Activated gamma-delta T cell treated with Interleukin-2 at 50 U/mL for 16 hours (primary cell): ENCODE measurements around the gene DENND1A.
"Not testable (repeated sequence)": the region's sequence is repeated elsewhere in the genome, so short reads cannot be mapped to it uniquely, and the experiment has no call there.

Source experiments
- DNase-seq: peaks from one replicate; pipeline ENCODE4 v3.0.0-alpha.2; 2020

DENND1A gene

DNA sequence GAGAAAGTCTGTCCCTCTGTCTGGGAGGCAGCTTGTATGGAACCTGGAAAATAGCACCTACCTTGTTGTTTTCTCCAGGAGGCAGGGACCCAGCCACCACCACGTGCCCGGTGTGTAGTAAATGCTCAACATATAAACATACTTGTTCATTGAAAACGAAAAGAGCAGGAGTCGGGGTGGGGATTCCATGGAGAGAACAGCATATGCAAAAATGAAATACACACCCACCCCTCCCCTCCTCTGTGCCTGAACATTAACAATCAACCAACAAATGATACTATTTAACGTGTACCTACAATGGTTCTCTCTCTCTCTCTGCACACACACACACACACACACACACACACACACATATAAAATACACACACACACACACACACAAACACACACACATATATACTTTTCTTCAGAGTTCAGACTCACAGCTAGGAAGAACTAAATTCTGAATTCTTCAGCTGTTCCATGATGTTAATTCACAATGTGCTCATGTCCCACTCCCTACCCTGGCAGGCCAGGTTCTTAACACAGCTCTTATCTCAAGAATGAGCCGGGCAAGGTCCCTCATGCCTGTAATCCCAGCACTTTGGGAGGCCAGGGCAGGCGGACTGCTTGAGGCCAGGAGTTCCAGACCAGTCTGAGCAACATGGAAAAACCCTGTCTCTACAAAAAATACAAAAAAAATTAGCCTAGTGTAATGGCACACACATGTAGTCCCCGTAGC lies 16.3 kb upstream of the DENND1A start:
- no peak for DNase-seq

DNA sequence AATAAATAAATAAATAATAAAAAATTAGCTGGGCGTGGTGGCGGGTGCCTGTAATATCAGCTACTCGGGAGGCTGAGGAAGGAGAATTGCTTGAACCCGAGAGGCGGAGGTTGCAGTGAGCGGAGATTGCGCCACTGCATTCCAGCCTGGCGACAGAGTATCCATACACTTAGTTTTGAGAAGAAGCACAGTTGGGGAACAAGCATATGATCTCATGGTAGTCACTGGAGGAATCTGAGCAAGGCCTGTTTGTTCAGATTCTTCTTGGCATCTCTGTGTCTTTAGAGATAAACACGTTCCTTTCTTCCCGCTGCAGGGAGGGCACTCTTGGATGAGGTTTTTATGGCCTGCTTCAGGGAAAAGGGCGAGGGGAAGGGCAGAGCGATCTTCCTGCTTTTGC lies 15.6 kb upstream of the DENND1A start:
- no peak for DNase-seq

DNA sequence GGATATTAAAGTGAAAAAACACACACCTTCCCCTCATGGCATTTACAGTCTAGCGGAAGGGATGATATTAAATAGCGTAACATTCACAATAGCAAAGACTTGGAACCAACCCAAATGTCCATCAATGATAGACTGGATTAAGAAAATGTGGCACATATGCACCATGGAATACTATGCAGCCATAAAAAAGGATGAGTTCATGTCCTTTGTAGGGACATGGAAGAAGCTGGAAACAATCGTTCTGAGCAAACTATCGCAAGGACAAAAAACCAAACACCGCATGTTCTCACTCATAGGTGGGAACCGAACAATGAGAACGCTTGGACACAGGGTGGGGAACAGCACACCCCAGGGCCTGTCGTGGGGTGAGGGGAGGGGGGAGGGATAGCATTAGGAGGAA lies 14.5 kb upstream of the DENND1A start:
- not testable (repeated sequence) for DNase-seq

DNA sequence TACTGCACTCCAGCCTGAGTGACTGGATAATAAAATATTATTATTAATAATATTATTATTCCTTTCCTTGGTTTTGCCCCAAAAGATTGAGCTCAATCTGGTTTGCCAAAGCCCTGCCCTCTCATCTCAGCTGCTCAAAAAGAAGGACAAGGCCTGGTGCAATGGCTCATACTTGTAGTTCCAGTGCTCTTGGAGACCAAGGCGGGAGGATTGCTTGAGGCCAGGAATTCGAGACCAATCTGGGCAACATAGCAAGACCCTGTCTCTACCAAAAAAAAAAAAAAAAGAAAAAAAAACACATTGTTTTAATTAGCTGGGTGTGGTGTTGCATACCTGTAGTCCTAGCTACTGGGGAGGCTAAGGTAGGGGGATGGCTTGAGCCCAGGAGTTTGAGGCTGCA lies 13.7 kb upstream of the DENND1A start:
- no peak for DNase-seq

DNA sequence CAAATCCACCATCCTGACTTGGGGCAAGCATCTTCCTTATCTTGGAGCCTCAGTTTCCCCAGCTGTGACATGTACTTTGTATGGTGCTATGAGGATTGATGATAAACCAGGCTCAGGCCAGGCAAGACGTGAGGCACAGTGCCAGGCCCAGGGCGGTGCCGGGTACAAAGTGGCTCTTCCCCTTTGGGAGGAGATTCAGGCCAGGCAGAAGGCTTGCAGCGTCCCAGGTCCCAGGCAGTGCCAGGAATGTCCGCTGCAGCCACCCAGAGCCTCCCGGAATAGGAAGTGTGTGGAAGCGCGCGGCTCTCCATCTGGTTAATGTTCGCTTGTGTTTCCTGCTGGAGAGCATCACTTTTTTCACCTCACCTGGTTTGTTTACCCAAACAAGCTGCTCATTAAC lies 12.6 kb upstream of the DENND1A start:
- DNase-seq: no peak

DNA sequence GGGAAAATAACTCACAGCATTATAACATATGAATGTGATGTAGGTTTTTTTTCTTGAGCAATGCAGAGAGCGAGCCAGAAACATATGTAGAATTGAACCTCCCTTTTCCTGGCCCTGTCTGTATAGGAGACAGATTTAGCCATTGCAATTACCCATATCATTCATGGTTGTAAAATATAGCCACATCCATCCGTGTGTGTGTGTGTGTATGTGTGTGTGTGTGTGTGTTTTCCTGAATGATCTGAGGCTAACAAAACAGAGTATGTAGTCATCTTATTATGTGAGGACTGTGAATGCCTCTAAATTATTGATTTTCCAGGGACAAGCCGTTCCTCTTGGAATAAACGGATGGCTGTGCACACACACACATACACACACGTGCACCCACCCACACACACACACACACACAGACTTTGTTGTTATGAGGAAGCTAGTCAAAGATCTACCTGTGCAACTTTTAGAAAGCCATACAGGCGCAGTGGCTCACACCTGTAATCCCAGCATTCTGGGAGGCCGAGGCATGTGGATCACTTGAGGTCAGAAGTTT lies 11.7 kb upstream of the DENND1A start:
- DNase-seq: no peak

DNA sequence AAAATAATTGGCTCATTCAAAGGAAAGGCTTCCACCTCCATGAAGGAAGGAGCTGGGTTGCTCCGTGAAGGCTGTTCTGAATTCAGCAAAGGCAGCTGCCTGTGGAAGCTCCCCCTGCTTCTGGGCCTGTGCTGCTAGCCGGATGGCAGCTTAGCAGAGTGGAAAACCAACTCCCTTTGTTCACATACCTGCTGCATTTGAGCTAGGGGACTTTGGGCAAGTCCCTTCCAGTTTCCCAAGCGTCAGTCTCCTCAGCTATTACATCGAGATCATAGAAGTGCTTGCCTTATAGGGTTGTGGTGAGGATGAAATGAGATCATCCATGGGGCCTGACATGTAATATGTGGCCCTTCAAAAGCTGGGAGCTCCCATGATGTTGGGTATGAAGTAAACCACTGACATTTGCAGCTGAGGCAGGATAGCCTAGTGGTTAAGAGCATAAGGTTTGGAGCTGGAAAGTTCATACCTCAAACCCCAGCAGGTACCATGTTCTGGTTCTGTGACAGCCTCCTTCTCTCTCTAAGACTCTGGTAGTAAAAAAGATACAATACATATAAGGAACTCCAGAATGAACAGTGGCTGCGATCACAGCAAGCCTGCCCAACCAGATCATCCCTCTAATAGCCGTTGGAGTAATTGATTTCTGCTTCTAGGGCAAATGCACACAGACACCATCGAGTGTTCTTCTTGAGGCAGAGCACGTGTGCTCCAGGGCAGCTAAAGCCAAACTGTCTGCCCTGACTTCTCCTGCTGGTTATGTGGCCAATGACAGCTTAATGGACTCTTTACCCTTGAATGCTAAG lies 11.0 kb upstream of the DENND1A start:
- no peak for DNase-seq

DNA sequence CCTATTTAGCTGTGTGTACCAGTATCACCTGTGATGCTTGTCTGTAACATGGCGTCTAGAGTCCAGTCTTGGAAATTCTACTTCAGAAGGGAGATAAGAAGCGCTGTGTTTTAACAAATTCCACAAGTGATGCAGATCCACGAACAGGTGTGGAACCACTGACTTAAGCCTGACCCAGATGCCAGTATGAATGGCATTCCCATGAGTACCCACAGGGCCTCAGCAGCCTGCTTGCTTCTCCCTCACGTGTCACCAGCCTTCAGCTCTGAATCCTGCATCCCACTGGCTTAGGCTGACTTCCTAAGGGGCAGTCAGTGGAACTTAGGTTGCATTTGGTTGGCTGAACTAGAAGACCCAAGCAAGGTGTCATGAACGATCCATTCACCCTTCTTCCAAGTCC lies 8.5 kb upstream of the DENND1A start:
- DNase-seq: no peak

DNA sequence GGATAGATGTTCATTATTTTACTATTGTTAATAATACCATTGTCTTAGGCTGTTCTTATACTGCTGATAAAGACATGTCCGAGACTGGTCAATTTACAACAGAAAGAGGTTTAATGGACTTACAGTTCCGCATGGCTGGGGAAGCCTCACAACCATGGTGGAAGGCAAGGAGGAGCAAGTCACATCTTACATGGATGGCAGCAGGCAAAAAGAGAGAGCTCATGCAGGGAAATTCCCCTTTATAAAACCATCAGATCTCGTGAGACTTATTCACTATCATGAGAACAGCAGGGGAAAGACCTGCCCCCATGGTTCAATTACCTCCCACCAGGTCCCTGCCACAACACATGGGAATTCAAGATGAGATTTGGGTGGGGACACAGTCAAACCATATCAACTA lies 6.6 kb upstream of the DENND1A start:
- not testable (repeated sequence) for DNase-seq

DNA sequence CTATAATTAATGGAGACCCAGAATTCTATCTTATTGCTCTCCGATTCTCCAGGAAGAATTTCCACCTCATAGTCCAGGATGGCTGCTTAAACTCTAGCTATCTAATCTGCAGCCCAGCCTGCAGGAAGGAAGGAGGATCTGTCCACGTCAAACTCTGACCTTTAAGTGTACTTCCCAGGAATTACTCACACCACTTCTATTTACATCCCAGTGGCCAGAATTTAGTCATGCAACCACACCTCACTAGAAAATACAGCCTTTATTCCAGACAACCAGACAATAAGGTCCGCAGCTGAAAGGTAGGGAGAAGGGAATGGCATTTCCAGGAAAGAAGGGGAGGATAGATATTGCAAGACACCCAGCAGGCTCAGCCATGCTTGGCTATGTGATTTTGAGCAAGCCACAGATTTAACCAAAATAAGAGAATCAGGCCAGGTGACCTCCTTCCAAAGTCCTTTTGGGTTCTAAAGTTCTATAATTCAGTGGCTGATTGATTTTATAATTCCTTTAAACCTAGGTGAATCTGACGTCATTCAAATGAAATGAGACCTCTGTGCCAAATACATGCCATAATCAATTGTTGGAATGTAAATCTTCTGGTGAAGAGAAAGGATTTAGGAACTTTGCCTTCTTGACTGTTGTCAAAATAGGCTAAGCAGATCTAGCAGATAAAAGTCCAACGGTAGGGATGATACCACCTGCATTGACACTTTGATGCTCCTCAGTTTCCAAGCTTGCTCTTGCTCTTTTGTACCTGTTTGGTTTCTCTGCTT lies 3.7 kb upstream of the DENND1A start:
- no peak for DNase-seq

DNA sequence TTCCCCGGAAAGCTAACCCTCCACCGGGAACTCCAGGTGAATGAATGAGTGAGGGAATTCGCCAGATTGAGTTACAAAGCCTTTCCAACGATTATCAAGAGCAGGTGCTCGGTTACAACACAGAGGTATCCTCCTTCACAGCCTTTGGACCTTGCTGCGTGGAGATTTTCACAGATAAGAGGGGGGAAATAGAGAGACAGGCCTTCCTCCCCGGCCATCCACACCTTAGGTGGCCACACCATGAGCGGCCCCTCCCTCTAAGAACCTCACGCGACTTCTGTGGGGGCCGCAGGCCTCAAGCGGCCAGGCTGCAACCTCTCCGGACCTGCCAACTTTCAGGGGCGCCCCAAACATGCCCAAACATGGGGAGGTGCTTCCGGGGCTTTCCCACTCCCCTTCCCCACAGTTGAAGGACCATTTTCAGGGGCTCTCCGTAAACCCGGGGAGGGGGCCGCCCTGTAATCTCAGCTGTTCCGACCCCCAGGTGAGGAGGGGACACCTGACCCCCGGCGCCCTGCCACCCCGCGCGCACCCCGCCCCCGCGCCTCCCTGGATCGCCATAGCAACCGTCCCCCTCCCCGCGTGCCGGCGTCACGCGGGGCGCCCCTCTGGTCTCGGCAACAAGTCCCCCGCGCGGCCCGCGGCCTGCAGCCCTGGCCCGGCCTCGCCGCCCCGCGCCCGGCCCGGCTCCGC lies 603 bp downstream of the DENND1A start:
- DNase-seq: peak; percentile 7

DNA sequence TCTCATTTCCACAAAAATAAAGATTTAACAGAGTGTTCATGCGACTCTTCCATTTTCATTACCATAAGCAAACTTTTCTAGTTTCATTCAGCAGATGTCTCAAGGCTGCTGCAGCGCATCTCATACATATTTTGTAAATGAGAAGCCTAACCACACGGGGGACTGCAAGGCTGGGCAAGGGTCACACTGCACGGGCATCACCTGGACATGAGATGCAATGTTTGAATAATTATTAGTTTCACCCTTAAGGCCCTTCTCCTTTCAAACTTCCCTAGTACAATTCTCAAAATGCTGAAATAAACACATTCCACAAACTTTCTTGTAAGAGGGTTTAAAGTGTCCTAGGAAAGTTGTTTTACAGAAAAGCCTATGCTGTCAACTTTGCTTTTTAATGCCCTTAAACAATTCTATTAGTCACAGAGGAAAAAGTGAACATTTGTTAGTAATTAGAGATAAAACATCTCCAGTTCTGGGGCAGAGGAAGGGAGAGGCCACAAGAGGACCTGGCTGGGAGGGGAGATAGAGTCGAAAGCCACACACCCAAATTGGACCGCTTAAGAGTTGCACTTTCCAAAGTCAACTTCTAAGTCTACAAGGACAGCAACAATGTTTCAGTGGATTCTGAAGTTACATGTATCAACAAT lies 1.3 kb downstream of the DENND1A start:
- no peak for DNase-seq

DNA sequence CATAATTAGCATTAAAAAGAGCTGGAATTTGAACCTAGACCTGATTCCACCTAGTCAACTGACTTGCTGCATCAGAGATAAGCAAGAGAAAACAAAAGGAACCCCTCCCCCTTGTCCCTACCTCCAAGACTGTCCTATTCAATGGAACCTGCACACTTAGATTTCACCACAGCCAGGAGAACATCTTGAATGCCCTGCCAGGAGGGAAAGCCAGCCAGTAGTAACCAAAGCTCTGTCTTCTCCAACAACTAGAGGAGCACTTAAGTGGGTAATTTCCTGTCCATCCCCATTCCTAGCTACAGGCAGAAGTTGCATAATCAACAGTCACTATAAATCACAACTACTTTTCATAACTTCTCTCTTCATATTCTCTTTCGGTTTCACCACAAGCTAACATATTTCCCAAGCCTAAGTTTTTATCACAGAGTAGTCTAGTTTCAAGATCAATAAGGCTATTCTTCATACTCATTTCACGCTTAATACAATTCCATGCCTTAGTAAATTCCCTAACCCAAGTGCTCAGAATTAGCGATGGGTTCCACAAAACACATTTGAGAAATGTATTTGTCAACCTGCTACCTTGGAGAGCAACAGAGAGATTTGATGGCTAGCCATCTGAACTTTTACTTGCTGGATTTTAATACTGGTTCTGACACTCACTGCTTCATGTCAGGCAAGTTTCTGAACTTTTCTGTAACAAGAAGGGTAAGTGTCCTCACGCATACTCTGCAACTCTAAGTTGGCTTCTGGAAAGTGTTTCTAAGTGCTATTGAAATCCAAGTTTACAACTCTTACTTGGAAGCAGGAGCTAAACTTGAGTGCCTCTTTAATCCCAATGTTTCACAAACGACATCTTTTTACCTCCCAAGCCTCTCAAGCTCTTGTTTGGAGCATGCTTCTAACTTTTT lies 2.0 kb downstream of the DENND1A start:
- no peak for DNase-seq

DNA sequence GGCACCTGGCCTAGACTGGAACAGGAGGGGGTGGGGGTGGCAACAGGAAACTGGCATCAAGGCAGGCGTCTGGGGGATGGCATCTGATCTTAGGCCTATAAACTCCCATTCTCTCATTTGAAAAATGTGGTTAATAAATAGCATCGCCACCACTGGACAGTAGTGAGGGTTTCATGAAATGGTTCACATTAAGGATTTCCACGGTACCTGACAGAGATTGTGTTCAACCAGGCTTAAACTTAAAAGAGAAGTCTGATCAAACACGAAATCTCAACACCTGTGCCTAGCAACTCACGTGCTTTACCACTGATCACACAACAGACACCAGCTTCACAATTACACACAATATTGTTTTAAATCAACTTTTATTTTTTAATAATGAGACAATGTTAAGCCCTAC lies 3.0 kb downstream of the DENND1A start:
- DNase-seq: no peak

DNA sequence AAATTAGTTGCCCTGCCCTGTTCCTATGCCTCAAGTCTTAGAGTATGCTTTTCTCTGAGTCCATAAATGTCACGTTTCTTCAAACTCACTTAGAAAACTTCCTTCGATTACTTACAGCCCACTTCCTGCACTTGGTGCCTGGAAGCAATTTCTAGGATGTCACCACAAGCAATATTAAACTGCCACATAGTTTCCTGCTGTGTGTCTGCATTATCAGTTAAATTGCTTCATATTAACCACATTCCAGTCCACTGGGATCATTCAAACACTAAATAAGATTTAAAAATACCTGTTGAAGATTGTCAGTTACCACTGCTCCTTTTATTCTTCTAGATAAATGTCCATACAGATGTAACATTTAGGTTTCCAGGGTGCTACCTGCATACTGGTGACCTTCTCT lies 4.1 kb downstream of the DENND1A start:
- DNase-seq: no peak

DNA sequence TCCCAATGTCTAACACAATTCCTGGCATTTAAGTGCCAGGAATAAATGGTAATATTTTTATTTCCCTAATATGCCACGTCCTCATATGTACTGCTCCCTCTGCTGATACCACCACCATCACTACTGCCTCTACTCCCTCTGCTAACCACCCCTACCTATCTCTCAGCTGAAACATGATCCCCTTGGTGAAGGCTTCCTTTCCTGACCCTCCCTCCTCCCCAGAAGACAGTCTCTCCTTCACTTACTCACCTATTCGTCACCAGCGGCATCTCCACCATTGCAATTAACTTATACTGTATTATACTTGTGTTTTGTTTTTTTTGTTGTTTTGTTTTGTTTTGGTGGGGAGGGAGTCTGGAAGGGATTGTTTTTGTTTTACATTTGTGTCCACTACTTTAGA lies 4.8 kb downstream of the DENND1A start:
- DNase-seq: no peak

DNA sequence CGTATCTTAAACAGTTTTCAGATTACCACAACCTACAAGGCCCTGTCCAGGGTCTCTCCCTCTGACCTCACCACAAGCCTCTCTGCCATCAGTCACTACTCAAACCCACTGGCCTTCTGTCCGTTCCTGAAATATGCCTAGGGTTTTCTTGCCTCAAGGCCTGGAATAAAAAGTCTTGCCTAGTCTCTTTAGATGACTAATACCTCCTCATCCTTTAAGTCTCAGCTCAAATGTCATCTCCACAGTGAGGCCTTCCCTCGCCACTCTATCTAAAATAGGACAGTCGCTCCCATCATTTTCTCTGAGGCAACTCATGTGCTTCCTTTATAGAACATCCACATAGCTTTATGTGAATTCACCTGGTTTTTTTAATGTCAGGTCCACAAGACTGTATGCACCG lies 5.2 kb downstream of the DENND1A start:
- DNase-seq: no peak

DNA sequence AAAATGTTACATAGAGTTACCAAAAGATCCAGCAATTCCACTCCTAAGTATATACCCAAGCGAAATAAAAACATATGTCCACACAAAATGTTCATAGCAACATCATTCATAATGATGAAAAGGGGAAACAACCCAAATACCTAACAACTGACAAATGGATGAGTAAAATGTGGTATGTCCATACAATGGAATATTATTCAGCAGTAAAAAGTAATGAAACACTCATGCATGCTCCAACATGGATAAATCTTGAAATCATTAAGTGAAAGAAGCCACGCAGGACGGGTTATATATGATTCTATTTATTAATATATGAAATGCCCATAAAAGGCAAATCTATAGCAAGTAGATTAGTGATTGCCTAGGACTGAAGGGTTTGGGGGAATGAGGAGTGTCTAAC lies 6.0 kb downstream of the DENND1A start:
- DNase-seq: no peak

DNA sequence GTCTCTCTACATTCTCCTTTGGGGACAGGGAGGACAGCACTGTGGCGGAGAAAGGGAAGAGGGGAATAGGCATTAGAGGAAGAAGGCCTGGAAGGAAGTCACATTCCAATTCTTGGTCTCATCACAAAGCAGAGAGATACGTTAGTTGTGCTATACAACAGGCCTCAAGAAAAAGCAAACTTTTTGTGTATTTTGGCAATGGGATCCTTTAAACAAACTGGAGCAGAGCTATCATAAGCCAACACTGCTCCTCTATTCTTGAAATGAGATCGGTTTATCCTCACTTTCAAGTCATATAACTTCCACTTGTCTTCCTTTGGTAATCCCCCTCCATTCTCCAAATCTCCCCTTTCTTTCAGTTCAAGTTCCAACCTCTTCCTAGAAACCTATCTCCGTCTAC lies 6.5 kb downstream of the DENND1A start:
- no peak for DNase-seq

DNA sequence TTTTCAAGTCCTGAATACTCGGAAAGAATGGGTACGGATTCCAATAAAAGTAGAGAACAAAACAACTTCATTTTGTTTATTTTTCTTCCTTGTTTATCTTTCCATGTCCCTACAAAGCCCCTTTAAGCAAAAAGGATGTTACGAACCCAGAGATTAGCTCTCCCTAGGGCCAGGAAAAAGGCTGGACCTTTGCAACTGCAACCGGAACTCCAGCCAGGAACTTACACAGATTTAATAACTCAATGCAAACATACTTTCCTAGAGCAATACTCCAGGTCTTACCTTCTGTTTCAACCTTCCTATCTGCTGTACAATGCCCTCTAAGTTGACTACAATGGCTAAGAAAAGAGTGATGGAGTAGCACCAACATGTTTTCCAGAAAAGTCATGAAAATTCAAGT lies 7.0 kb downstream of the DENND1A start:
- DNase-seq: no peak

DNA sequence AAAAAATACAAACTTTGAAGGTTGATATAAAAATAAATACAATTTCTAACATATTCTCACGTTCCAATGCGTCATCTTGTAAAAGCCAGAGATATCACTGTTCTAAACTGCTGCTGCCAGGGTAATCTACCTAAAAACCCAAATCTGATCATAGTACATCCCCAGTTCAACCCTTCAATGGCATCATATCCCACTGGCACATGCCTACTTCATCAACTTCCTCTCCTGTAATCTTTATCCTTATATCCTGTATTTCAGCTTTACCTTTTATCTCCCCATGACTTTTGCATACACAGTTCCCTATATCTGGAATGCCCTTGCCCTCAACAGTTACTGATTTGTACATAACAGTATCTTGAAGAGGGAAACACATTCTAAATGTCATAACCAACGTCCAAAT lies 7.5 kb downstream of the DENND1A start:
- DNase-seq: no peak
